OCI-LY7 (cell line): ENCODE results near the gene PEPD.

Source experiments
- EZH2phosphoT487 ChIP-seq: fragments of 200-600 bp; sonication (generic); IDR thresholded peaks from 2 replicates; pipeline ENCODE4 v1.6.1; 2018; ENCODE audit warnings: low read depth, borderline replicate concordance, mild to moderate bottlenecking, mixed run types, antibody characterized with exemption, low read length, moderate library complexity, mixed read lengths
- TF ChIP-seq, protein P1 (sequence below): fragments of 200-600 bp; sonication (generic); conservative IDR thresholded peaks from 2 replicates; pipeline ENCODE4 v1.5.1; 2014; ENCODE audit warnings: mild to moderate bottlenecking, antibody characterized with exemption, low read length, moderate library complexity, mixed read lengths

DNA sequence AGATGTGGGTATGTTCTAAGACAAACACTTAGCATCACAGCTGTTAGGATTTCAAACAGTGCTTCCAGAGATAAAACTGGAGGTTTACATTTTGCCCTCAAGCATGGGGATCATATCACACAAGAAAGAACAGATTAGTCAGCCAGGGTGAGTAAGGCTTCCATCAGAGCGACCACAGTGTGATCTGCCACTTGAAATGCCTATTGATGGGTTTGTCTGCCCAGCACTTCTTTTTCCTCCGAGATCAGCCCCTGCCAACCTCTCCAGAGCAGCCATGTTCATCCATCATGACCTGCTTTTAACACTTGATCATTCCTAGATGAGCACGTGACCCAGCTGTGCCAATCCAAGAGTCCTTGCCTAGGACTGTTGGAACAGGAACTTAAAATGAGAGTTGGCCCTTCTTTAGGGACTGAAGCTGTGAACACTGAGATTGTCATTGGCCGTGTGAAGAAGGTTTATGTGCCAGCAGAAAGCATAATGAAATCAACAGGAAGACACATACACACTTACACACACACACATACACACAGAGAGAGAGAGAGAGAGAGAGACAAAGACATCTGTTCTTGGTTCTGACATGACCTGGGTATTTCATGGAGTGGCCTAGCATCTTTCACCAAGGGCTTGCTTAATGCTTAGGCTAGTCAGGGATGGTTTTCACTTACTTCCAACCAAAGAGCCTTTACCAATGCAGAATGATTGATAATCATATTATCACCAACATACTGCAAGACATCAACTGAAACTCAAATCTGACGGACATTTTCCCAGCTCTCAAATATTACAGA lies 153.3 kb downstream of the PEPD start:
- TF ChIP-seq, protein P1, sequence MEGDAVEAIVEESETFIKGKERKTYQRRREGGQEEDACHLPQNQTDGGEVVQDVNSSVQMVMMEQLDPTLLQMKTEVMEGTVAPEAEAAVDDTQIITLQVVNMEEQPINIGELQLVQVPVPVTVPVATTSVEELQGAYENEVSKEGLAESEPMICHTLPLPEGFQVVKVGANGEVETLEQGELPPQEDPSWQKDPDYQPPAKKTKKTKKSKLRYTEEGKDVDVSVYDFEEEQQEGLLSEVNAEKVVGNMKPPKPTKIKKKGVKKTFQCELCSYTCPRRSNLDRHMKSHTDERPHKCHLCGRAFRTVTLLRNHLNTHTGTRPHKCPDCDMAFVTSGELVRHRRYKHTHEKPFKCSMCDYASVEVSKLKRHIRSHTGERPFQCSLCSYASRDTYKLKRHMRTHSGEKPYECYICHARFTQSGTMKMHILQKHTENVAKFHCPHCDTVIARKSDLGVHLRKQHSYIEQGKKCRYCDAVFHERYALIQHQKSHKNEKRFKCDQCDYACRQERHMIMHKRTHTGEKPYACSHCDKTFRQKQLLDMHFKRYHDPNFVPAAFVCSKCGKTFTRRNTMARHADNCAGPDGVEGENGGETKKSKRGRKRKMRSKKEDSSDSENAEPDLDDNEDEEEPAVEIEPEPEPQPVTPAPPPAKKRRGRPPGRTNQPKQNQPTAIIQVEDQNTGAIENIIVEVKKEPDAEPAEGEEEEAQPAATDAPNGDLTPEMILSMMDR: no peak
- TF ChIP-seq EZH2phosphoT487: no peak
